Neutrophil (primary cell): ENCODE measurements around the gene LRRC74B.
"Not testable (repeated sequence)": the region's sequence is repeated elsewhere in the genome, so short reads cannot be mapped to it uniquely, and the experiment has no call there.

Experiments
- H3K27ac ChIP-seq: fragments of 200-600 bp; sonication (generic); 2 replicates; pipeline ENCODE4 v1.5.1; 2016; ENCODE audit warnings: mild to moderate bottlenecking, moderate library complexity
- H3K27me3 ChIP-seq: fragments of 200-600 bp; sonication (generic); 2 replicates; pipeline ENCODE4 v1.6.0; 2016; ENCODE audit warnings: mild to moderate bottlenecking
- H3K36me3 ChIP-seq: fragments of 200-600 bp; sonication (generic); 2 replicates; pipeline ENCODE4 v1.5.1; 2017
- H3K4me1 ChIP-seq, 2 experiments: fragments of 200-600 bp in 1 of 2; sonication (generic) in 1 of 2; 1 replicate in 1 of 2; 2 replicates in 1 of 2; pipeline versions ENCODE4 v1.5.1 to v1.6.1; 2013 to 2016; ENCODE audit warnings: low read depth in 1 of 2, low read length in 1 of 2, mild to moderate bottlenecking in 1 of 2, moderate library complexity in 1 of 2; ENCODE audit not compliant: control insufficient read depth in 1 of 2, insufficient read depth in 1 of 2
- H3K4me3 ChIP-seq, 2 experiments: fragments of 200-600 bp in 1 of 2; sonication (generic) in 1 of 2; 1 replicate in 1 of 2; 2 replicates in 1 of 2; pipeline ENCODE4 v1.5.1; 2013 to 2016; ENCODE audit warnings: low read depth in 1 of 2, low read length in 1 of 2, mild to moderate bottlenecking in 1 of 2, moderate library complexity in 1 of 2
- H3K9me3 ChIP-seq: fragments of 200-600 bp; sonication (generic); 2 replicates; pipeline ENCODE4 v1.5.1; 2016
- CTCF ChIP-seq: fragments of 200-600 bp; sonication (generic); IDR thresholded peaks from 2 replicates; pipeline ENCODE4 v1.5.1; 2016; ENCODE audit warnings: antibody characterized with exemption

Gene LRRC74B

GRCh38 chr22:21001601-21002325, 44.0 kb upstream of the LRRC74B start, which contains the start of gene THAP7:
Gene THAP7, minus strand, starts transcription at chr22:21002118. Its CDS starts 207 bp downstream, at chr22:21001911.
- H3K4me3 ChIP-seq = peak within 1 kb of the TSS; percentile 80 to 91
- peak within 1 kb of the TSS; percentile 89 for H3K27ac ChIP-seq
- peaks cover 20 to 27% of the 10 kb centered on the region in 2 experiments for H3K4me1 ChIP-seq
- H3K9me3 ChIP-seq = no peaks in the 10 kb centered on the region
- peak; percentile 28 for TF ChIP-seq CTCF
- H3K27me3 ChIP-seq = peaks cover 4% of the 10 kb centered on the region
- H3K36me3 ChIP-seq = peaks cover 13% of the 10 kb centered on the region

- no peak overlapping the region for H3K27ac ChIP-seq
- peaks cover 15% of the 10 kb centered on the region for H3K27me3 ChIP-seq
- TF ChIP-seq CTCF = no peak
- no peaks in the 10 kb centered on the region for H3K36me3 ChIP-seq
- no peaks in the 10 kb centered on the region for H3K9me3 ChIP-seq
- no peak overlapping the region for H3K4me3 ChIP-seq
- H3K4me1 ChIP-seq = peaks cover 20 to 27% of the 10 kb centered on the region in 2 experiments
These were observed 42.0 kb upstream of the LRRC74B start for GRCh38 chr22:21003782-21004181.

- not testable (repeated sequence) for H3K36me3 ChIP-seq, H3K4me3 ChIP-seq, H3K27ac ChIP-seq, H3K4me1 ChIP-seq, H3K9me3 ChIP-seq
- H3K27me3 ChIP-seq = peaks cover 38% of the 10 kb centered on the region
These were observed 36.5 kb upstream of the LRRC74B start for GRCh38 chr22:21009208-21009607.

- TF ChIP-seq CTCF = no peak
- H3K36me3 ChIP-seq = no peaks in the 10 kb centered on the region
- H3K9me3 ChIP-seq = no peaks in the 10 kb centered on the region
- H3K4me1 ChIP-seq = peaks cover 11 to 13% of the 10 kb centered on the region in 2 experiments
- peaks cover 44% of the 10 kb centered on the region for H3K27me3 ChIP-seq
- no peak overlapping the region for H3K27ac ChIP-seq
- H3K4me3 ChIP-seq = no peak overlapping the region
These were observed 35.9 kb upstream of the LRRC74B start for GRCh38 chr22:21009638-21010425.

- no peak for TF ChIP-seq CTCF
- Histone ChIP-seq H3K36me3 (no peaks in the 10 kb centered on the region), H3K4me1 (peaks cover 11 to 13% of the 10 kb centered on the region in 2 experiments), H3K27ac (no peak overlapping the region), H3K4me3 (no peak overlapping the region), H3K27me3 (peaks cover 52% of the 10 kb centered on the region), H3K9me3 (no peaks in the 10 kb centered on the region)
These were observed 35.2 kb upstream of the LRRC74B start for GRCh38 chr22:21010426-21011113.
